H1 (cell line): Measurements from ENCODE around the gene CTNS. TPM values are rescaled to one million over a fixed set of nuclear protein-coding genes. Genes with fewer than 3 reads are reported as not detected.

Experiments
- CTCF ChIA-PET: fragments of 300-600 bp; sonication (Branson Sonifier 250); formaldehyde crosslinking; loops from one replicate; lab custom pipeline; 2021; ENCODE audit not compliant: partially characterized antibody; lab: Charles Lee
- POLR2A ChIA-PET: fragments of 300-600 bp; sonication (Branson Sonifier 250); formaldehyde crosslinking; loops from one replicate; lab custom pipeline; 2021; ENCODE audit warnings: inconsistent platforms; ENCODE audit not compliant: partially characterized antibody; lab: Charles Lee
- DNase-seq, 2 experiments: peaks; one replicate each; pipeline versions ENCODE4 v3.0.0 to v3.0.0-alpha.2; 2010 to 2022; ENCODE audit warnings: low spot score in 2 of 2, low read depth in 1 of 2, mixed read lengths in 1 of 2
- FAIRE-seq: peaks from 2 replicates; lab custom pipeline; 2011; peaks lifted over from hg19 to GRCh38; lab: Jason Lieb, UNC
- H2AFZ ChIP-seq: 2 replicates; pipeline ENCODE4 v1.8.1; 2012; ENCODE audit warnings: low read length, inconsistent platforms
- H2AK5ac ChIP-seq: 2 replicates; pipeline ENCODE4 v1.6.1; 2013; ENCODE audit warnings: low read depth, low read length
- H2BK120ac ChIP-seq: replicated peaks from 2 replicates; pipeline ENCODE3; 2013; ENCODE audit warnings: low read depth, low read length, inconsistent platforms
- H2BK12ac ChIP-seq: 2 replicates; pipeline ENCODE4 v1.6.1; 2013; ENCODE audit warnings: low read depth, low read length
- H2BK15ac ChIP-seq: 2 replicates; pipeline ENCODE4 v1.6.1; 2013; ENCODE audit warnings: low read length
- H2BK20ac ChIP-seq: 2 replicates; pipeline ENCODE4 v1.6.1; 2013; ENCODE audit warnings: low read length
- H2BK5ac ChIP-seq: 2 replicates; pipeline ENCODE4 v1.6.1; 2013; ENCODE audit warnings: low read depth, low read length
- H3K14ac ChIP-seq: 2 replicates; pipeline ENCODE4 v1.6.1; 2013; ENCODE audit warnings: inconsistent platforms; ENCODE audit not compliant: insufficient read length
- H3K18ac ChIP-seq: 2 replicates; pipeline ENCODE4 v1.6.1; 2013; ENCODE audit warnings: low read length; ENCODE audit errors: extremely low read depth
- H3K23ac ChIP-seq: 2 replicates; pipeline ENCODE4 v1.6.1; 2013; ENCODE audit warnings: inconsistent platforms; ENCODE audit not compliant: insufficient read length
- H3K23me2 ChIP-seq: 2 replicates; pipeline ENCODE4 v1.6.1; 2013; ENCODE audit warnings: low read depth, low read length
- H3K27ac ChIP-seq: 2 replicates; pipeline ENCODE4 v1.6.1; 2011; ENCODE audit warnings: low read depth, low read length, inconsistent platforms
- H3K27me3 ChIP-seq, 4 experiments: replicated peaks in 1 of 4; 1 replicate in 1 of 4; 2 replicates in 3 of 4; pipeline versions ENCODE4 v1.6.1 to v1.8.1; 2011 to 2013; ENCODE audit warnings: low read length in 3 of 4, mild to moderate bottlenecking in 3 of 4, inconsistent platforms in 2 of 4, mixed read lengths in 2 of 4, moderate library complexity in 1 of 4; ENCODE audit not compliant: control insufficient read depth in 3 of 4, insufficient read depth in 3 of 4; ENCODE audit errors: extremely low read depth in 1 of 4
- H3K36me3 ChIP-seq, 4 experiments: 2 replicates each; pipeline versions ENCODE4 v1.6.1 to v1.8.1; 2011 to 2013; ENCODE audit warnings: mild to moderate bottlenecking in 4 of 4, low read length in 3 of 4, moderate library complexity in 2 of 4, control low read depth in 1 of 4, inconsistent platforms in 1 of 4; ENCODE audit not compliant: insufficient read depth in 4 of 4, control insufficient read depth in 2 of 4
- H3K4ac ChIP-seq: replicated peaks from 2 replicates; pipeline ENCODE3; 2013; ENCODE audit warnings: low read length, low read depth, mixed read lengths, inconsistent platforms; ENCODE audit not compliant: insufficient read length
- H3K4me1 ChIP-seq, 4 experiments: replicated peaks in 1 of 4; 1 replicate in 1 of 4; 2 replicates in 3 of 4; pipeline versions ENCODE4 v1.6.1 to v1.8.1; 2011 to 2013; ENCODE audit warnings: low read length in 3 of 4, inconsistent platforms in 2 of 4, mixed read lengths in 1 of 4; ENCODE audit not compliant: insufficient read depth in 4 of 4, control insufficient read depth in 3 of 4
- H3K4me2 ChIP-seq, 2 experiments: 2 replicates each; pipeline versions ENCODE4 v1.6.1 to v1.8.1; 2011 to 2013; ENCODE audit warnings: low read depth in 2 of 2, low read length in 2 of 2, control low read depth in 1 of 2, inconsistent platforms in 1 of 2, mild to moderate bottlenecking in 1 of 2; ENCODE audit not compliant: insufficient read depth in 1 of 2
- H3K4me3 ChIP-seq, 4 experiments: fragments of 200-600, 300-600 bp in 1 of 4; sonication (generic), shearing (Covaris generic), sonication (Bioruptor Twin) in 1 of 4; 2 replicates each; pipeline versions ENCODE4 v1.5.1 to v1.8.1; 2011 to 2016; ENCODE audit warnings: low read length in 4 of 4, low read depth in 3 of 4, control low read depth in 2 of 4, inconsistent platforms in 2 of 4, mild to moderate bottlenecking in 2 of 4, mixed read lengths in 1 of 4, moderate library complexity in 1 of 4; ENCODE audit not compliant: insufficient read depth in 2 of 4; ENCODE audit errors: extremely low read depth in 1 of 4
- H3K56ac ChIP-seq: replicated peaks from 2 replicates; pipeline ENCODE3; 2013; ENCODE audit warnings: low read depth, mild to moderate bottlenecking, mixed read lengths, low read length, inconsistent platforms; ENCODE audit not compliant: insufficient read length
- H3K79me1 ChIP-seq: 2 replicates; pipeline ENCODE4 v1.6.1; 2013; ENCODE audit warnings: low read depth, low read length, control low read depth
- H3K79me2 ChIP-seq, 2 experiments: 2 replicates each; pipeline versions ENCODE4 v1.6.1 to v1.8.1; 2012 to 2013; ENCODE audit warnings: low read length in 2 of 2, mild to moderate bottlenecking in 2 of 2, inconsistent platforms in 1 of 2; ENCODE audit not compliant: insufficient read depth in 2 of 2, control insufficient read depth in 1 of 2
- H3K9ac ChIP-seq, 4 experiments: replicated peaks in 1 of 4; 1 replicate in 1 of 4; 2 replicates in 3 of 4; pipeline versions ENCODE4 v1.6.1 to v1.8.1; 2011 to 2013; ENCODE audit warnings: low read depth in 3 of 4, low read length in 3 of 4, control low read depth in 2 of 4, mild to moderate bottlenecking in 2 of 4, moderate library complexity in 2 of 4, inconsistent platforms in 1 of 4; ENCODE audit errors: extremely low read depth in 1 of 4
- H3K9me3 ChIP-seq, 2 experiments: 2 replicates each; pipeline versions ENCODE4 v1.6.1 to v1.8.1; 2012 to 2013; ENCODE audit warnings: mild to moderate bottlenecking in 2 of 2, moderate library complexity in 2 of 2, control low read depth in 1 of 2, inconsistent platforms in 1 of 2, low read depth in 1 of 2, low read length in 1 of 2, mixed read lengths in 1 of 2; ENCODE audit not compliant: insufficient read depth in 2 of 2
- H4K20me1 ChIP-seq, 2 experiments: replicated peaks in 1 of 2; 2 replicates each; pipeline versions ENCODE3 to v1.8.1; 2011 to 2013; ENCODE audit warnings: inconsistent platforms in 2 of 2, low read length in 2 of 2, mild to moderate bottlenecking in 1 of 2; ENCODE audit not compliant: insufficient read depth in 2 of 2, control insufficient read depth in 1 of 2
- H4K5ac ChIP-seq: 2 replicates; pipeline ENCODE4 v1.6.1; 2013; ENCODE audit warnings: low read length, low read depth, mixed read lengths, inconsistent platforms; ENCODE audit not compliant: insufficient read length
- H4K8ac ChIP-seq: 2 replicates; pipeline ENCODE4 v1.8.0; 2013; ENCODE audit warnings: mild to moderate bottlenecking, moderate library complexity, low read length, inconsistent platforms; ENCODE audit not compliant: insufficient read depth; ENCODE audit errors: extremely low read depth
- H4K91ac ChIP-seq: replicated peaks from 2 replicates; pipeline ENCODE3; 2013; ENCODE audit warnings: low read length, mixed read lengths, inconsistent platforms; ENCODE audit not compliant: insufficient read length
- CREB1 ChIP-seq: IDR thresholded peaks from 2 replicates; pipeline ENCODE4 v1.6.1; 2012; ENCODE audit warnings: inconsistent platforms
- FOSL1 ChIP-seq: IDR thresholded peaks from 2 replicates; pipeline ENCODE4 v1.6.1; 2011; ENCODE audit warnings: mild to moderate bottlenecking, low read depth, low read length, moderate library complexity; ENCODE audit not compliant: insufficient read depth
- POLR2AphosphoS5 ChIP-seq: IDR thresholded peaks from 2 replicates; pipeline ENCODE4 v1.6.1; 2011; ENCODE audit warnings: low read depth, low read length
- ZNF274 ChIP-seq: IDR thresholded peaks from 2 replicates; pipeline ENCODE4 v1.7.0; 2012; ENCODE audit warnings: low read length, borderline replicate concordance; ENCODE audit errors: extremely low read depth
- WGBS, 2 experiments: shearing (Covaris generic) in 1 of 2; methylation state at CpG; one replicate each; pipeline versions ENCODE4 v1.1.6 to v1.1.7; 2013 to 2015; ENCODE audit warnings: low lambda C conversion rate in 2 of 2, mixed read lengths in 2 of 2, inconsistent platforms in 1 of 2, low coverage in 1 of 2, missing lambda C conversion rate in 1 of 2; ENCODE audit not compliant: insufficient replicate concordance in 2 of 2, insufficient coverage in 1 of 2, insufficient read length in 1 of 2; ENCODE audit errors: extremely low coverage in 1 of 2, missing lambda C conversion rate in 1 of 2; 5-methylcytosine and 5-hydroxymethylcytosine counted together
- polyA plus RNA-seq, 7 experiments: library from polyadenylated mRNA; depleted of rRNA in 3 of 7; stranded (reverse) in 5 of 7; unstranded in 2 of 7; fragments of >200 nt in 5 of 7; fragments of 200-250 nt in 2 of 7; gene quantifications; 1 replicate in 5 of 7; 2 replicates in 1 of 7; 4 replicates in 1 of 7; pipeline versions ENCODE4 v1.2.1 to v1.2.3, GENCODE V29; 2011 to 2013; ENCODE audit warnings: missing spikeins in 2 of 7, mixed read lengths in 2 of 7
- total RNA-seq: library from RNA; stranded (reverse); fragmentation: NEBNext Ultra II Directional; extraction: Animal tissue kit (Norgen Biotek cat#: 25700); gene quantifications from 2 replicates; pipeline ENCODE4 v1.2.1, GENCODE V29; 2021

Gene CTNS
- total and polyA plus RNA-seq, 2 of the 8 experiments (the other 6 are each of a cell fraction or from before 2014, with no cell fraction given), result 11.6 to 12.9 TPM

DNA sequence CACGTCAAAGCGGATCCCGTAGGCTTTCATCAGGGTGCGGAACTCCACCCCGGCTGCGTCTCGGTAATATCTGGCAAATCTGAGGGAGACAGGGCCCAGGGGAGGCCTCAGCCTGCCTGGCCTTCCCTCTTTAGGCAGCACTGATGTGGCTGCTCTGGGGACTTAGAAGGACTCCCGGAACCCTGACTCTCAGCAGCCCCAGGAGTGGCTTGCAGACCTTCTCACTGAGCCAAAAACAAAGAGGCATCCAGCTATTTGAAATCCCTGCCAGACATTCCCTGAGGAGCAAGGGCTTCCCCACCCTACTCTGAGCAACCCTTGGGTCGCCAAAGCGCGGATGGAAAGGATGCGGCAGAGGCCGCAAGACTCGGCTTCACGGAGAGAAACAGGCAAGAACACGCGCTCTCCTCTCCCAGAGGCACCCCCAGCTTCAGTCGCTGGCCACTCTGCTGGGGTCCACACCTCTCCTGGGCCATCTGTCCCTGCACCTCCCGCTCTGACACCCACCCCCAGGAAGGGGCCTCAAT, 51.5 kb downstream of the CTNS start:
- H4K91ac ChIP-seq, result no peak overlapping the region
- H2BK15ac ChIP-seq, result 0 out of 2 replicates have a peak overlapping the region, but pooled peaks have one; percentile 46
- no peaks in the 10 kb centered on the region for H3K27me3 ChIP-seq
- POLR2A ChIA-PET, result interaction anchor here (0.6 kb wide), 1 partner anchor 205 kb away, joined by 3 read pairs; the partner anchor contains the start of gene CAMKK1
- H4K8ac ChIP-seq, result no peak overlapping the region
- no peak for FAIRE-seq
- no peak overlapping the region for H2AK5ac ChIP-seq
- no peak overlapping the region for H2BK120ac ChIP-seq
- no peak overlapping the region for H3K27ac ChIP-seq
- peak overlapping the region; percentile 7; the same call in 1 of the 2 replicates for H2BK5ac ChIP-seq
- TF ChIP-seq POLR2AphosphoS5, result no peak
- no peak for TF ChIP-seq CREB1
- 0 out of 2 replicates have a peak, but pooled peaks have one; percentile 77 for TF ChIP-seq FOSL1
- TF ChIP-seq ZNF274, result no peak
- peaks cover 0 to 3% (median 0%) of the 10 kb centered on the region in 4 experiments; a peak in 3 of 7 replicates for H3K4me1 ChIP-seq
- 77% methylated on average over 13 of the region's 19 CpGs; no CpG with 5 or more reads in 1 of the 2 experiments for WGBS, 2 experiments
- no peak overlapping the region for H3K14ac ChIP-seq
- H2BK12ac ChIP-seq, result no peak overlapping the region
- peak in 1 of 2 experiments; percentile 52 for DNase-seq
- H3K23ac ChIP-seq, result no peak overlapping the region
- H3K9me3 ChIP-seq, result no peaks in the 10 kb centered on the region
- H3K79me2 ChIP-seq, result no peaks in the 10 kb centered on the region
- CTCF ChIA-PET, result interaction anchor here (1.0 to 1.5 kb wide), 3 partner anchors 10 to 673 kb away, joined by 3 to 4 read pairs (median 3); no protein-coding TSS in a partner anchor
- no peak overlapping the region; the same call in 1 of the 2 replicates for H3K18ac ChIP-seq
- no peaks in the 10 kb centered on the region for H3K36me3 ChIP-seq
- no peak overlapping the region for H3K9ac ChIP-seq
- no peaks in the 10 kb centered on the region for H3K23me2 ChIP-seq
- H3K56ac ChIP-seq, result no peak overlapping the region
- 0 out of 2 replicates have a peak overlapping the region, but pooled peaks have one; percentile 14 for H2AFZ ChIP-seq
- H3K4me2 ChIP-seq, result no peak overlapping the region
- H3K4ac ChIP-seq, result no peak overlapping the region
- H3K79me1 ChIP-seq, result no peaks in the 10 kb centered on the region
- no peak overlapping the region for H2BK20ac ChIP-seq
- no peak overlapping the region for H4K5ac ChIP-seq
- peaks cover 0 to 4% of the 10 kb centered on the region in 2 experiments for H4K20me1 ChIP-seq
- no peak overlapping the region for H3K4me3 ChIP-seq
